B cell (primary cell): ENCODE results near the gene PYCR2.

Experiments
- EZH2 ChIP-seq: IDR thresholded peaks from 2 replicates; pipeline ENCODE4 v1.6.1; 2012; ENCODE audit warnings: borderline replicate concordance, low read depth, mild to moderate bottlenecking, moderate library complexity, low read length; ENCODE audit not compliant: insufficient read depth, poor library complexity, severe bottlenecking
- TF ChIP-seq, protein P1 (sequence below): fragments of 200-600 bp; IDR thresholded peaks from one replicate; pipeline ENCODE4 v1.8.0; 2022; ENCODE audit warnings: antibody characterized with exemption, mild to moderate bottlenecking

DNA sequence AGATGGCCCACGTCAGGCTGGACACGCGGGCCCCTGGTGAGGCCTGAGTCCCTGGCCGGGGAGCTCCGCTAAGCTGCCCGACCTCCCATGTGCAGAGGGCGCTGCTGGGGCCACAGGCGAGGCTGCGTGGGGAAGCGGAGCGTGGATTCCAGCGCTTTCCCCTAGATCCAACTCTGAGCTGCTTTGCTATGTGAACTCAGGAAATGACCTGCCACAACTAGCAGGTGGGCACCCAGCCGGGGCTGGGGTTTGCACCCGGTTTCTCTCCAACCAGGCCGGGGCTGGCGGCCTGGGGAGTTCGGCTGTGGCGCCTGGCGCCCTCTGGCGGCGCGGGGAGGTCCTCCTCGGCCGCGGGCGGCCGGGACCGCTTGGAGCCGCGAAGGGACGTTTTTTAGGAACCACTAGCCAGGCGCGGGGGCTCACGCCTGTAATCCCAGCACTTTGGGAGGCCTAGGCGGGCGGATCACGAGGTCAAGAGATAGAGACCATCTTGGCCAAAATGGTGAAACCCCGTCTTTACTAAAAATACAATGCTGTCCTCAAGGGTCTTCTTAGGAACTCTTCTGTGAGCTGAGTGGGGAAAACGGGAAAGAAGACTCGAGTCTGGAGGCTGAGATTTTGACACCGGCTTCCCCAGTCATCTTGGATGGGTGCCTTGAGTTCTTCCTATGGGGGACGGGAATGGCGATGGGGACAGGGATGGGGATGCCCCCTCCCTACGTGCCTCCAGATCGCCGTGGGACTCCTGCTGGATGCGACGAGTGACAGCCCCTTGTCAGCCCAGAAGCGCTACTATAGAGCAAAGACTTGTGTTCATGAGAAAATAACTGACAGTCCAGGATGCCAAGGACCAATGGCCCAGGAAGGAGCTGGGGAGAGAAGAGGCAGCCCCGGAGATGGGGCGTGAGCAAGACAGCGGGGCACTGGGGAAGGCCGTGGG, 12.6 kb downstream of the PYCR2 start:
- TF ChIP-seq, protein P1, sequence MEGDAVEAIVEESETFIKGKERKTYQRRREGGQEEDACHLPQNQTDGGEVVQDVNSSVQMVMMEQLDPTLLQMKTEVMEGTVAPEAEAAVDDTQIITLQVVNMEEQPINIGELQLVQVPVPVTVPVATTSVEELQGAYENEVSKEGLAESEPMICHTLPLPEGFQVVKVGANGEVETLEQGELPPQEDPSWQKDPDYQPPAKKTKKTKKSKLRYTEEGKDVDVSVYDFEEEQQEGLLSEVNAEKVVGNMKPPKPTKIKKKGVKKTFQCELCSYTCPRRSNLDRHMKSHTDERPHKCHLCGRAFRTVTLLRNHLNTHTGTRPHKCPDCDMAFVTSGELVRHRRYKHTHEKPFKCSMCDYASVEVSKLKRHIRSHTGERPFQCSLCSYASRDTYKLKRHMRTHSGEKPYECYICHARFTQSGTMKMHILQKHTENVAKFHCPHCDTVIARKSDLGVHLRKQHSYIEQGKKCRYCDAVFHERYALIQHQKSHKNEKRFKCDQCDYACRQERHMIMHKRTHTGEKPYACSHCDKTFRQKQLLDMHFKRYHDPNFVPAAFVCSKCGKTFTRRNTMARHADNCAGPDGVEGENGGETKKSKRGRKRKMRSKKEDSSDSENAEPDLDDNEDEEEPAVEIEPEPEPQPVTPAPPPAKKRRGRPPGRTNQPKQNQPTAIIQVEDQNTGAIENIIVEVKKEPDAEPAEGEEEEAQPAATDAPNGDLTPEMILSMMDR: peak; percentile 84
- no peak for TF ChIP-seq EZH2
